Activated naive CD8-positive, alpha-beta T cell treated with anti-CD3 and anti-CD28 coated beads, Interleukin-2, amount 50 U/mL, for 16 hours (primary cell): ENCODE measurements around the gene ARHGAP35.
"Not testable (repeated sequence)": the region's sequence is repeated elsewhere in the genome, so short reads cannot be mapped to it uniquely, and the experiment has no call there.

Experiments used
- DNase-seq: peaks from one replicate; pipeline ENCODE4 v3.0.0-alpha.2; 2020; ENCODE audit warnings: low read depth, low spot score

Gene ARHGAP35

DNA sequence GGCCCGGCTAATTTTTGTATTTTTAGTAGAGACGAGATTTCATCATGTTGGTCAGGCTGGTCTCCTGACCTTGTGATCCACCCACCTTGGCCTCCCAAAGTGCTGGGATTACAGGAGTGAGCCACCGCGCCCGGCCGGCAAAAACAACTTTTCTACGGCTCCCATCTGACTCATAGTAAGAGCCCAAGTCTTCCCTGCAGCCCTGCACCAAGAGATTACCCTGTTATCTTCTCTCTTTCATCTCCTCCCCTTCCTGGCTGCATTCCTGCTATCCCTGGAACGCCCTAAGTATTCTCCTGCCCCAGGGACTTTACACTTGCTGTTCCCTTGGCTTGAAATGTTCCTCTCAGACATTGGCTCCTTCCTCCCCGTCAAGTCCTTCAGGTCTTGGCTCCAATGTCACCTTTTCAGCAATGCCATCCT lies 16.7 kb upstream of the ARHGAP35 start:
- no peak for DNase-seq

DNA sequence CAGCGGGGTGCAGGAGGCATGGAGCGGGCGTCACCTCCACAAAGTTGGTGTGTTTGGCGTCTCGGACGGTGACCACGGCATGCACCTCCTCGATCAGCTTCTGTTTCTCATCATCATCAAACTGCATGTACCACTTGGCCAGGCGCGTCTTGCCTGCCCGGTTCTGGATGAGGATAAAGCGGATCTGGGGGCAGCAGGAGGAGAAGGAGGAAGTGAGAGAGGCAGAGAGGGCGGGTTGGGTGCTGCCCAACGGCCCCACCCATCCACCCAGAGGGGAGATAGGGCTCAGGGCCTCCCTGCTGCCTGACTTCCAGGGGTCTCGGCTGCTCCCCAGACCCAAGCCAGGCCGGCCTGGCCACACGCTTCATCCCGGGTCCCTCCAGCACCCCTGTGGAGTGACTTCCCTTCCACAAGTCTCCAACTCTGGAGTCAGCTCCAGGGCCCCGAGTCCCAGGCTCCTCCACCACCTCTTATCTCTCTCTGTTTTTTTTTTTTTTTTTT lies 14.8 kb upstream of the ARHGAP35 start:
- no peak for DNase-seq

DNA sequence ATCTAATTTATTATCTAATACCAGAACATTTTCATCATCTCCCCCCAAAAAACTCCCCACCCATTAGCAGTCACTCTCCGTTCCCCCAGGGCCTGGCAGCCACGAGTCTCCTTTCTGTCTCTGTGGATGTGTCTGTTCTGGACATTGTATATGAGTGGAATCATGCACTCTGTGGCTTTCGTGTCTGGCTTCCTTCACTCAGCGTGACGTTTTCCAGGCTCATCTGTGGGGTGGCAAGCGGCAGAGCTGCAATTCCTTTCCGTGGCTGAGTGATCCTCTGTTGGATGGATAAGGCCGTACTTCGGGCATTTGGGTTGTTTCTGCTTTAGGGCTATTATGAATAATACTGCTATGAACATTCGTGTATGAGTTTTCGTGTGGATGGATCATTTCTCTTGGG lies 13.3 kb upstream of the ARHGAP35 start:
- no peak for DNase-seq

DNA sequence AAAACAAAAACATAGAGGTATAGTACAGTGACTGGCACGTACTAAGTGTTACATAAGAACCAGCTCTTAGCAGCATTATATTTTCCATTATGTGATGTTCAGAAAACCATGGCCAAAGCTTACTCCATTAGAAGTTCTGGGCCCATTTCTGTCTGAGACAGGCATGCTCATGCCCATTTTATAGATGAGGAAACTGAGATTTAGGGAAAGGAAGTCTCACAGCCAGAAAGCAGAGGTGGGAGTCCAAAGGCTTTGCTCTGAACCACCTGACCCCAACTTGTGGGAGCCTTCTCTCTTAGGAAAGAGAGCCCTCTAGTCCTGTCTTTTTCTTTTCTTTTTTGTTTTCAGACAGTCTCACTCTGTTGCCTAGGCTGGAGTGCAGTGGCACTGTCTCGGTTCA lies 12.4 kb upstream of the ARHGAP35 start:
- DNase-seq: no peak

DNA sequence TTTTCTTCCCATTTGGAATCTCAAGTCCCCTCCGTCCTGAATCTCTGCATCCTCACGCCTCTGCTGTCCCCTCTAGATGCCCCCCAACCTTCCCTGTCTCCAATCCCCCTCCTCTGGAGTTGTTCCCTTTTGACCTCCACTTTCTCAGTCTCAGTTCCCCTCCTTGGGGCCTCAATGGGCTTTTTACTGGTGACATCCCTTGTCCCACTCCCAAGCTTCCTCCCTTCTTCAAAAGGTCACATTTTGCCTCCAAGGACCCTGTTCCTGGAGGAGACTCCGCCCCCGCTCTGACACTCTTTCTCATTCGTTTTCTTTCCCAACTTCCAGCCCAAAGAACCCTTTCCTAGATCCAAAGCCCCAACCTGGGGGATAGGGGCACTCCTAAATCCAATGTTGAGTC lies 11.2 kb upstream of the ARHGAP35 start:
- DNase-seq: no peak

DNA sequence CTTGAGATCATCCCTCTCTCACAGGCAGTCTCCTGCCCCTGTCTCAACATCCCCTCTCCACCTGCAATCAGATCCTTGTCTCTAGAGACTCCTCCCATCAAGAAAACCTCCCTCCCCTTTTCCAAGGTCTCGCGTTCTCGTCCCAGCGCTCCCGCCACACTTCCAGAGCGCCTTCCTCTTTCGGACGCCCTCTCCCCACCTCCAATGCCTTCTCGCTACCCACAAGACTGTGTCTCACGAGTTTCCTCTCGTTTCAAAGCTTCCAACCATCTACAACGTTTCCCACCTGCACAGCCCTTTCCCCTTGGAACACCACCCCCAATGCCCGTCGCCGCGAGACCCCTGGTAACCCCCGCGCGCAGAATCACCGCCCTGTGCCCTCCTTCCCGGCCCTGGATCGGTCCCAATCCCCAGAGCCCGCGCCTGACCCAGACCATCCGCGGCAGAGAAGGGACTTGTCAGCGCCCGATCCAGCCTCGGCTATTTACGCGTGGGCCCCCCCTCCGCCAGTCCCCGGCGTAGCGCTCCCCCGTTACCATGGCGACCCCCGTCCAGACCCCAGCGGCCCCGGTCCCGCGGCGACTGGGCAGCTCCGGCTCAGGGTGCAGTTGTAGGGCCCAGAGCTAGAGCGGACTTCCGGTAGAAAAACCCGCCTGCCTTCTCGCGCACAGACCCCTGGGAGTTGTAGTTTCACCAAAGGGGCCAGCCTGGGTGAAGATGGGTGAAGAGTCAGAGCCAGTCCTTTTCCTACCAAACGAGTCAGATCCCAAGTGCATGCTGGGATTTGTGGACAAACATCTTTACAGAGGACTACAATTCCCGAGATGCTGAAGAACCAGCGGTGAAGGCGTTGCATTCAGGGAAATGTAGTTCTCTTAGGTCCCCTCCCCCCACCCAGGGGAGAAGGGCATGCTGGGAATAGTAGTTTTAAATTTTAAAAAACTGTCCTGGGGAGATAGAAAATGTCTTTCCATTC lies 10.3 kb upstream of the ARHGAP35 start, which contains the start of gene AP2S1:
TSS of gene AP2S1 (minus strand) at position 619 of the 976 bp plus-strand sequence. CDS start at position 539, 80 bp downstream.
- DNase-seq: peak; percentile 87

DNA sequence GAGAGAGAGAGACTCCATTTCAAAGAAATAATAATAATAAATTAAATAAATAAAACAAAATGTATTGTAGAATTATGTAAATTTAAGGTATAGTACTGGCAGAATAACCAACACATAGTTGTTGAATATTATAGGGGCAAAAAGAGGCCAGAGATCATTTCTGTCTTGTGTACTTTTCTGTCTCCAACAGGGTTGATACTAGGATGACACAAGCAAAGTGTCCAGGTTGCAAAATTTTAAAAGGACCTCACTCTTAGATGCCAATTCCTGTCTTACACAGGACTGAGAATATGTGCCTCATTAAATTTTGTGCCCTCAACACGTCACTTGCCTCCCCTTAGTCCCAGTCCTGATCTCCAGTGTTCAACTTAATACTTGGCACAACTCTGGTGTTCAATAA lies 8.0 kb upstream of the ARHGAP35 start:
- DNase-seq: no peak

DNA sequence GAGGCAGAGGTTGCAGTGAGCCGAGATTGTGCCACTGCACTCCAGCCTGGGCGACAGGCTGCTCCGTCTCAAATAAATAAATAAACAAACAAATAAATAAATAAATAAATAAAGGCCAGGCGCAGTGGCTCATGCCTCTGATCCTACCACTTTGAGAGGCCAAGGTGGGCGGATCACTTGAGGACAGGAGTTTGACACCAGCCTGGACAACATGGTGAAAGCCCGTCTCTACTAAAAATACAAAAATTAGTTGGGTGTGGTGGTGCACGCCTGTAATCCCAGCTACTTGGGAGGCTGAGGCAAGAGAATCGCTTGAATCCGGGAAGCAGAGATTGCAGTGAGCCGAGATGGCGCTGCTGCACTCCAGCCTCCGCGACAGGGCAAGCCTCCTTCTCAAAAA lies 6.1 kb upstream of the ARHGAP35 start:
- not testable (repeated sequence) for DNase-seq

DNA sequence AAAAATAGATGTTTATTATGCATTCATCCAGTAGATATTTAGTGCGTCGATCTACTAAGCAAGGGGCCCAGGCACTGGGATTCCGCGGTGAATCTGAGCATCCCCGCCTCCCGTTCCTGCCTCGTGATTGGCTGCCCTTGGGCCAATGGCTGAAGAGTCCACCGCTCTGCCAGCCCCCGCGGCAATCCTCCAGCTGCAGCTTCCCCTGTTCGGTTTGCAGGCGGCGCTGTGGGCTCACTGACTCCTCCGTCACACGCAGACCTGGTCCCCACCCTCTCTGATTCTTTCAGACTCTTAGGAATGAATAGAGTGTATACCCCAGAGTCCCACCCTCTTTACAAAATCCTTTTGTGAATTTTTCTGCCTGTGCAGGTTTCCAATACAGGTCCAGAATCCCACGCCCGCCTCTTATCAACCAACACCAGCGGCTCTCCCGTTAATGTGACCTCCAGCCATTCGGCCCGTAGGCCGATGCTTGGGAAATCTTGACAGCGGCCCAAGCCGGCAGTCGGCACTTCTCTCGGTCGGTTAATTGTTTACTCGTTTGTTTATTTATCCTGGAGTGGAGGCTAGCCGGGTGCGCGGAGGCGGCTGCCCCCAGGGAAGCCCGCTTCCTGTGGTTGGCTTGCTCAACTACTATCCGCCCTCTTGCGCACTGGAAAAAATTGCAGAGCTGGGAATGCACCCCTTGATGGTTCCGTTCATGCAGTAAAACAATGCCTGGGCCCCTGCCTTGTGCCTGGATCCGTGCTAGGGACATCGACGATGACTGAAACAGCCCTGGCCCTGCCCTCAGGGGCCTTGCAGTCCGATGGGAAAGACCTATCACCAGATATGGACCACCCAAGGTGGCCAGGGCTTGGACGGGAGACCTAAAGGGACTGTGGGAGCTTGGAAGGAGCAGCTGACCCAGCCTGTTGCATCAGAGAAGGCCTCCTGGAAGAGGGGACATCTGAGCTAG lies 4.5 kb upstream of the ARHGAP35 start:
- peak; percentile 86 for DNase-seq

DNA sequence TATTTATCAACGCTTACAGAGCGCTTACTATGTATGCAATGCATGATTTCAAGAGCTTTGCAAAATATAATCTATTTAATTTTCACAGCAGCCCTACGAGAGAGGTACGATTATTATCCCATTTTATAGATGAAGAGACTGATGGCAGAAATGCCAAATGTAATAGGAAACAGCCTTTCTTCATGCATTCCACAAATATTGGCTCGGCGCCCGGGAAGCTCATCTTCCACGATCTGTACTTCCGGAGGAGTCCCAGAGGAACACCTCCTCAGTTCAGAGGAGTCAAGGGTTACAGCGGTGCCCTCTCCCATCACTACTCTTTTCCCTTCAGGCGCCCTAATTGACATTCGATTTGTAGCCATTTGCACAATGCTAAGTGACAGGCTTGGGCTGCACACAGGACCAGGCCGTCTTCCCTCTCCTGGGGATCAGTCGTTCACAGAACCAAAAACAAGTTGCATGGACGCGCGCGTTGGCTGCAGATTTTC lies 1.1 kb upstream of the ARHGAP35 start:
- no peak for DNase-seq

DNA sequence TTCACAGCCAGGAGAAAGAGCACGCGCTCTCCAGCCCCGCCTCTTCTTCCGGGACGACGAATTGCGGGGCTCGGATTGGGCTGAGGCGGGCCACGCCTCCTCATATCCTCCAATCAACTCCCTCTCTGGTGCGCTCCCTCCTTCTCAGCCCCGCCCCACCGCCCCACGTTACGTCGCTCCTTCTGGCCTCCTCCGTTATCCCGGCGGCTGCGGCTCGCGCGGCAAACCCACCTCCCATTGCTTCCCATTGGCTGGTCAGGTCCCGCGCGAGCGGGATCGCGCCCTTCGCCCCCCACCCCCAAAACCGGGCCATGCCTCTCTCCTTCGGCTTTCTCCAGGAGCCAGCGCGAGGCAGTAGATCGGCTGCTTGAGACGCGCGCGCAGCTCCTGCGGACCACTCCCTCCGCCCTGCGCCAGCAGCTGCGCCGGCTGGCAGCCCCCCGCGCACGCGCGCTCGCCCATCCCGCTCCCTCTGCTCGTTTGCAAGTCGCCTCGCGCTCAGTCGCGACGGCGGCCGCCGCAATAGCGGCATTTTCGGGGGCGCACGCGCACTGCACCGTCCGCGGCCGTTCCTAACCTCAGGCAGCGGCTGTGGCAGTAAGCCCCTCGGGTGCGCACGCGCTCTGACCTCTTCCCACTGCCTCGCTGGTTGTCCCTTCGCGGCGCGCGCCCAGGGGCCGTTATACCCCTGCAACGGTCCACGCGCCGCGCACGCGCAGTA lies 512 bp upstream of the ARHGAP35 start:
- DNase-seq: peak; percentile 88

DNA sequence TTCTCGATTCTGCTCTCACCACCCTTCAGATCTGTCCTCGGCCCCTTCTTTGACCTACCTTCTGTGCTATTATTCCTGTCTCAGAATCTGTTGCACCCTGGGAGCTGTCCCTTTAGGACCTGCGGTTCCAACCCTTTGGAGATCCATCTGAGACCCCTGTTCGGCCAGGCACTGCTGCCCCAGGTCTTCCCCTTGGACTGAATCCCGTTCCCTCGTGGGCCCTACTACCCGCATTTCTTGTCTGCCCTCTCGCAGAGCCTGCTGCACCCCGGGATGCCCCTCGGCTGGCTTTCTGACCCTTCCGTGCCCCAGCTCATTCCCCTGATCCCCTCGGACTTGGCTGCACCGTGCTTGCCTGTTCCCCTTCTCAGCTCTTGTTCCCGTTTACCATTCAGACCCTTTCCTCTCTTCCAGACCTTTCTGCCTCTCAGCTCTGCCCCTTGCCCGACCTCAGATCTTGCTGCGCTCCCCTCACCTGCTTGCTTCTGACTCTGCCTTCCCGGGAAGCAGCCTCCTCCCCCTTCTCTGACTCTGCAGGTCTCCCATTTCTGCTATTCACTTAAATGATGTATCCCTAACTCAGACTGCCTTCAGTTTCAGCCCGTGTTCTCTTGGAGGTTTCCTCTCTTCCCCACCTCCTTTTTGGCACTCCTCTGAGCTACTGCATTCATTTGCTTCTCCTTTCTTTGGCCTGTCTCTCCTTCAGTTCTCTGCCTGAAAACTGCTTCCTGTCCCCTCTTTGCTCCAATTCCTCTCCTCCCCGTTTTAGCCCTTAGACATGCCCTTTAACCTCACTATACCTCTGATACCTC lies 1.1 kb downstream of the ARHGAP35 start:
- DNase-seq: no peak

DNA sequence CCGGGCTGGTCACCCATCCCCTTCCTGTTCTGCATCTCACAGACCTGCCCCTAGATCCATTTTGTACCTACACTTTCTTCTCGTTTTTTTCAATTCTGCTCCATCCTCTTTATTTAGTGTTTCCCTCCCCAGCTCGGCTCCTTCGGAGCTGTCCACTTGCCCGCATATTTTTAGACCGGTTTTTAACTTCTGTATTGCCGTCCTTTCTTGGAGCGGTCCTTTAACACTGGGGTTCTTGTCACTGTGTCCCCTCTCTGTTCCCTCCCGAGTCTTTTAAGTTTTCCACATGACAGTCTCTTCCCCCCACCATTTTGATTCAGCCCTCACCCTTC lies 1.7 kb downstream of the ARHGAP35 start:
- no peak for DNase-seq

DNA sequence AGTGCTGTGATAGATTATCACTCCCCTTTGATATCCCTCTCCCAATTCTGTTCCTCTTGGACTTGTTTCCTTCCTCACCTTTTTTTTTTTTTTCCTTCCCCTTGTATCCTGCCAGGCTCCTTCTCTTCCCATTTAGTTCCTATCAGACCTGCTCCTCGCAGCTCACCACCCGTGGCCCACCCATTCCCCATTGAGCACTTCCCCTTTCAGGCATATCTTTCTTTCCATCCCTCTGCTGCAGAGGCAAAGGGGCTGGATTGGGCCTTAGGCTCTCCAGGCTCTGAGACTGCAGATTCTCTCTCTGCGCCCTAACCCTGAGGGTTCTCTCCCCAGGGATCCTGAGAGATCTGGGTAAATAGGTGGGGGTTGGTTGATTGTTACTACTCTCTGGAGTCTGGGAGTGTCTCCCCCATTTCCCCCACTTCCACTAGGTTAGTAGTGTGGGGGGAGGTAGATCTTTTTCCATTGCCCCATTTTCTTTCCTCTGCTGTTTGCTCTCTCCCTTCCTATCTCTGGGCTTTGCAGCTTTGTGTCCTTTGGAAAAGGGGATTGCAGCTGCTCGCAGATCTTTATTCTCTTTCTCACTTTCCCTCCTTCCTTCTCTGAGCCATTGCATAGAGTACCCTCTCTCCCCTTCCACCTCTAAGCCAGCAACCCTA lies 2.3 kb downstream of the ARHGAP35 start:
- DNase-seq: no peak

DNA sequence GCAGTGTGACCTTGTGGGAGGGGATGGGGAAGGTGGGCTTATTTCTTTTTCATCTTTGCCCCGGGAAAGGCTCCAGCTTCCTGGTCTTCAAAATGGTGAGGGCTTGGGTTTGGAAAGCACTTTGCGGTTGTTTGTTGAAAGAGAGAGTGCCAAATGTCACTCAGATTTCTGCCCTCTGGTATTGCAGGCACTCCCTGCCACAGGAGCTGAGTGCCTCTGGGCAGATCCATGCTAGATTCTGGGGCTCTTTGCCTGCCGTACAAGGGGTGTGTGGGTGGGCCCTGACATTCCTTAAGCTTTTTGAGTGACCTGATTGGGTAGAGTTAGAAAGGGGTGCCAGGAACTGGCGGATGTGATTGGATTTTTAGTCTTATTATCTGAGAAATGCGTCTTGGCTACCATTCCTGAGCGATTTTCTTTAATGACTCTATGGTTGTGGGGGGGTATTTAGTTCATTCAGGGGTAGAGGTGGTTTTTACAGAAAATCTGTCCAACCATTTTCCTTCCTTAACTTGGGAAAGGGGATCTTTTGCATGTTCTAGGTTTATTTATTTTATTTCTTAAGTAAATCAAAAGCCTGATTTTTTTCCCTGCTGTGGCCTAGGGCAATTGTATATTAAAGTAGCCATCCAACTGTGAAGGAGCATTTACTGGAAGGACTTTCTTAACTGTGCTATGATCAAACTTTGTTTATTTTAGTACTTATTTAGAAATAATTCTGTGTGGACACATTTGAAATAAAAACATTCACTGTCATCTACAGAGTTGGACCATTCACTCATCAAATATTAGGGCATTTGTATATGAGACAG lies 3.2 kb downstream of the ARHGAP35 start:
- DNase-seq: no peak

DNA sequence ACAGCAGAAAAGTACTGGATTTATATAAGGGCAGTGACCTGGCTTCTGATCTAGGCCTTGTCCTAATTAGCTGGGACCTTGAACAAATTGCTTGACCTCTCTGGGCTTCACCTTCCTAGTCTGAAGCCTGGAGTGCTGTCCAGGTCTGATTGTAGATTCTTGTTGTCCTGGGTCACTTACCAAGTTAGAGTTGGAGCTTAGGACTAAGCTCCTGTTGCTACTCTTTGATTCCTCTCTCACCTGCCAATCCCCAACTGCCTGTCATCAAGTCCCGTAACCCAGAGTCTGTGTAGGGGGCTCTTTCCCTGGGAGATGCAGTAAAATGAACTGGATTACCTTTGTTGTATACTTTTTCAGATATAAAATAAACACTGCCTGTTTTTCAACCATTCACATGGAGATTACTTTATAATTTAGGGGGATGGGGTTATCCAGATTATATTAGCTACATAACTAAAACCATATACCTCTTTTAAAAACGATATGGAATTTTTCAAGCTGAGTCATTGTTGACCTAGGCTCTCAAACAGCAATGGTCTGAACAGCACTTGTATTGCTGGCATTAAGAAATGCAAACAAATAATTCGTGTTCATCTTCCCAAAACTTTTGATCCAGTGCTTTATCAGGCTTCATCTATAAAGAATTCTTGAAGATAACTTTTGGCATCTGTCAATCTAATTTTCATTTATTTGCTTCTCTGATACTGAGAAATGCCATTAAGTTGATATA lies 5.8 kb downstream of the ARHGAP35 start:
- no peak for DNase-seq

DNA sequence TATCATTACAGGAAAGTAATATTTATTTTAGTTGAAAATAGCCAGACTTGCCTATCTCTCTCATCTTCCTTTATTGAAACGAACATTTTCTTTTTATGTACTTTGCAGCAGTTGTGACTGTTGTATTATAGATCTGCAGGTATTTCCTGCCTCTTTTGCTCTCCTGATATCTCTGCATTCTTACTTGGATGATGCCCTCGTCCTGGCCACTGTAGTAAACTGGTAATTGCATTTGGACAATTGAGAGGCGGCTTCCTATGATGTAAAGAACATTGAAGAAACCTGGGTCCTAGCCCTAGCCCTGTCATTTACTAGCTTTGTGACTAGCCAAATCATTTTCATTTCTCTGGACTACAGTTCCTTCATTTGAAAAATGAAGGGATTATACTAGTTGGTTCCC lies 6.4 kb downstream of the ARHGAP35 start:
- no peak for DNase-seq
